ENCODE data around the gene UGT1A1. TPM values are rescaled to one million over a fixed set of nuclear protein-coding genes. Genes with fewer than 3 reads are reported as not detected.

Gene UGT1A1
- total and polyA plus RNA-seq, 2 of the 13 experiments (the other 11 are each of a cell fraction or from before 2014, with no cell fraction given) = 0.69 to 0.75 TPM

DNA sequence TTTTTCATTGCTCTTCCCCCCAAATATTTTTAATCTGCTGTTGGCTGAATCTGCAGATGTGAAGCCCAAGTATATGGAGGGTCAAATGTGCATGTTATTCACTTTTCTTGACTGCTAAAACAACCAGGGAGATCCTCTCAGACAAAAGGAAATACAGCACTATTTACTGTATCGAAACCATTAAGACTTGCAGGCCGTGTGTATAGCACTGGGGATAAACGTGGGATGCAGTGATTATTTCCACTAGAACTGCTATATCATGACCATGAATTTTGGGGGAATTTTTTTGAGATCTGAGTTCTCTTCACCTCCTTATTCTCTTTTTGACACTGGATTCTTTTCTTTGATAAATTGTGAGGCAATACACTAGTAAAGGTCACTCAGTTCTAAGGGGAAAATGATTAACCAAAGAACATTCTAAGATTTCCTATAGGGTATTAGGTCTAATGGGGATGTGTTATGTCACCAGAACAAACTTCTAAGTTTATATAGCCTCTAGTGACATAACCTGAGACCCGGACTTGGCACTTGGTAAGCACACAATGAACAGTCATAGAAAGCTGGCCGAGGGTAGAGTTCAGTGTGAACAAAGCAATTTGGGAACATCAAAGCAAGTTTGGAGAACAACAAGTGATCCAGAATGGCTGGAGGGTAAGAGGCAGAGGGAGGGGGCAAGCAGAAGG is 14.9 kb upstream of the UGT1A1 start (continued):
- TF ChIP-seq, protein P1, sequence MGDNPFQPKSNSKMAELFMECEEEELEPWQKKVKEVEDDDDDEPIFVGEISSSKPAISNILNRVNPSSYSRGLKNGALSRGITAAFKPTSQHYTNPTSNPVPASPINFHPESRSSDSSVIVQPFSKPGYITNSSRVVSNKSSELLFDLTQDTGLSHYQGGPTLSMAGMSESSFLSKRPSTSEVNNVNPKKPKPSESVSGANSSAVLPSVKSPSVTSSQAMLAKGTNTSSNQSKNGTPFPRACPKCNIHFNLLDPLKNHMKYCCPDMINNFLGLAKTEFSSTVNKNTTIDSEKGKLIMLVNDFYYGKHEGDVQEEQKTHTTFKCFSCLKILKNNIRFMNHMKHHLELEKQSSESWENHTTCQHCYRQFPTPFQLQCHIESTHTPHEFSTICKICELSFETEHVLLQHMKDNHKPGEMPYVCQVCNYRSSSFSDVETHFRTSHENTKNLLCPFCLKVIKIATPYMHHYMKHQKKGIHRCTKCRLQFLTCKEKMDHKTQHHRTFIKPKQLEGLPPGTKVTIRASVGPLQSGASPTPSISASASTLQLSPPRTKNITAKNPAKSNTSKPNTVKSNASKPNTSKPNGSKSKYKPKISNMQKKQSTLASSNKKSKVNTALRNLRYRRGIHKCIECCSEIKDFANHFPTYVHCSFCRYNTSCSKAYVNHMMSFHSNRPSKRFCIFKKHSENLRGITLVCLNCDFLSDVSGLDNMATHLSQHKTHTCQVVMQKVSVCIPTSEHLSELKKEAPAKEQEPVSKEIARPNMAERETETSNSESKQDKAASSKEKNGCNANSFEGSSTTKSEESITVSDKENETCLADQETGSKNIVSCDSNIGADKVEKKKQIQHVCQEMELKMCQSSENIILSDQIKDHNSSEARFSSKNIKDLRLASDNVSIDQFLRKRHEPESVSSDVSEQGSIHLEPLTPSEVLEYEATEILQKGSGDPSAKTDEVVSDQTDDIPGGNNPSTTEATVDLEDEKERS (CRISPR knock-in tag; IDR thresholded peaks at IDR 0.05) = peak; percentile 91
- TF ChIP-seq MIXL1 (CRISPR knock-in tag; IDR thresholded peaks at IDR 0.05) (peak; percentile 92), ZC3H4 (CRISPR knock-in tag; IDR thresholded peaks at IDR 0.05; ENCODE audit: borderline replicate concordance) (no peak), ATF7-NPFF (CRISPR knock-in tag; IDR thresholded peaks at IDR 0.05; ENCODE audit: low read depth) (peak; percentile 68; the same call in 1 of the 2 replicates), RBFOX2 (IDR thresholded peaks at IDR 0.05; ENCODE audit: low read depth, low read length) (no peak), TCF12 (IDR thresholded peaks at IDR 0.05) (no peak), TCF12 (CRISPR knock-in tag; IDR thresholded peaks at IDR 0.05) (peak; percentile 98), ZNF816 (CRISPR knock-in tag; IDR thresholded peaks at IDR 0.05; ENCODE audit: borderline replicate concordance) (peak; percentile 88; the same call in 1 of the 2 replicates), ZNF17 (CRISPR knock-in tag; IDR thresholded peaks at IDR 0.05) (no peak), ZFP37 (CRISPR knock-in tag; IDR thresholded peaks at IDR 0.05; ENCODE audit: borderline replicate concordance) (0 out of 2 replicates have a peak, but pooled peaks have one; percentile 65), ZNF746 (CRISPR knock-in tag; IDR thresholded peaks at IDR 0.05) (peak; percentile 82; the same call in 1 of the 2 replicates), ZBTB20 (CRISPR knock-in tag; IDR thresholded peaks at IDR 0.05; ENCODE audit: borderline replicate concordance, low read depth) (peak; percentile 99; the same call in 1 of the 2 replicates), HNF4G (IDR thresholded peaks at IDR 0.05; ENCODE audit: borderline replicate concordance, low read depth, low read length) (peak; percentile 98), HNF4G (CRISPR knock-in tag; IDR thresholded peaks at IDR 0.05; ENCODE audit: borderline replicate concordance, low read depth) (peak; percentile 92; the same call in 1 of the 2 replicates), SMAD3 (CRISPR knock-in tag; IDR thresholded peaks at IDR 0.05) (peak; percentile 78), ZNF556 (CRISPR knock-in tag; IDR thresholded peaks at IDR 0.05; ENCODE audit: borderline replicate concordance) (peak; percentile 75; the same call in 1 of the 2 replicates), ISX (CRISPR knock-in tag; conservative IDR thresholded peaks at IDR 0.05) (no peak), KLF16 (CRISPR knock-in tag; IDR thresholded peaks at IDR 0.05) (peak in 1 of 2 experiments; percentile 92; a peak in 2 of 4 replicates), ZC3H13 (CRISPR knock-in tag; IDR thresholded peaks at IDR 0.05) (peak; percentile 81), ZNF572 (CRISPR knock-in tag; IDR thresholded peaks at IDR 0.05) (no peak), IRF2 (CRISPR knock-in tag; IDR thresholded peaks at IDR 0.05) (peak; percentile 73; the same call in 1 of the 2 replicates)
- TF ChIP-seq, protein P2, sequence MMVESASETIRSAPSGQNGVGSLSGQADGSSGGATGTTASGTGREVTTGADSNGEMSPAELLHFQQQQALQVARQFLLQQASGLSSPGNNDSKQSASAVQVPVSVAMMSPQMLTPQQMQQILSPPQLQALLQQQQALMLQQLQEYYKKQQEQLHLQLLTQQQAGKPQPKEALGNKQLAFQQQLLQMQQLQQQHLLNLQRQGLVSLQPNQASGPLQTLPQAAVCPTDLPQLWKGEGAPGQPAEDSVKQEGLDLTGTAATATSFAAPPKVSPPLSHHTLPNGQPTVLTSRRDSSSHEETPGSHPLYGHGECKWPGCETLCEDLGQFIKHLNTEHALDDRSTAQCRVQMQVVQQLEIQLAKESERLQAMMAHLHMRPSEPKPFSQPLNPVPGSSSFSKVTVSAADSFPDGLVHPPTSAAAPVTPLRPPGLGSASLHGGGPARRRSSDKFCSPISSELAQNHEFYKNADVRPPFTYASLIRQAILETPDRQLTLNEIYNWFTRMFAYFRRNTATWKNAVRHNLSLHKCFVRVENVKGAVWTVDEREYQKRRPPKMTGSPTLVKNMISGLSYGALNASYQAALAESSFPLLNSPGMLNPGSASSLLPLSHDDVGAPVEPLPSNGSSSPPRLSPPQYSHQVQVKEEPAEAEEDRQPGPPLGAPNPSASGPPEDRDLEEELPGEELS (CRISPR knock-in tag; IDR thresholded peaks at IDR 0.05) = peak; percentile 93
- TF ChIP-seq, protein P3, sequence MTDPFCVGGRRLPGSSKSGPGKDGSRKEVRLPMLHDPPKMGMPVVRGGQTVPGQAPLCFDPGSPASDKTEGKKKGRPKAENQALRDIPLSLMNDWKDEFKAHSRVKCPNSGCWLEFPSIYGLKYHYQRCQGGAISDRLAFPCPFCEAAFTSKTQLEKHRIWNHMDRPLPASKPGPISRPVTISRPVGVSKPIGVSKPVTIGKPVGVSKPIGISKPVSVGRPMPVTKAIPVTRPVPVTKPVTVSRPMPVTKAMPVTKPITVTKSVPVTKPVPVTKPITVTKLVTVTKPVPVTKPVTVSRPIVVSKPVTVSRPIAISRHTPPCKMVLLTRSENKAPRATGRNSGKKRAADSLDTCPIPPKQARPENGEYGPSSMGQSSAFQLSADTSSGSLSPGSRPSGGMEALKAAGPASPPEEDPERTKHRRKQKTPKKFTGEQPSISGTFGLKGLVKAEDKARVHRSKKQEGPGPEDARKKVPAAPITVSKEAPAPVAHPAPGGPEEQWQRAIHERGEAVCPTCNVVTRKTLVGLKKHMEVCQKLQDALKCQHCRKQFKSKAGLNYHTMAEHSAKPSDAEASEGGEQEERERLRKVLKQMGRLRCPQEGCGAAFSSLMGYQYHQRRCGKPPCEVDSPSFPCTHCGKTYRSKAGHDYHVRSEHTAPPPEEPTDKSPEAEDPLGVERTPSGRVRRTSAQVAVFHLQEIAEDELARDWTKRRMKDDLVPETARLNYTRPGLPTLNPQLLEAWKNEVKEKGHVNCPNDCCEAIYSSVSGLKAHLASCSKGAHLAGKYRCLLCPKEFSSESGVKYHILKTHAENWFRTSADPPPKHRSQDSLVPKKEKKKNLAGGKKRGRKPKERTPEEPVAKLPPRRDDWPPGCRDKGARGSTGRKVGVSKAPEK (CRISPR knock-in tag; IDR thresholded peaks at IDR 0.05; ENCODE audit: borderline replicate concordance) = peak; percentile 93; the same call in 1 of the 2 replicates
